Central memory CD8-positive, alpha-beta T cell (primary cell): Measurements from ENCODE around the gene IQSEC1.

Experiments used
- ATAC-seq: fragments of 150-1000 bp; cut with Tn5 transposase; replicated peaks from 2 replicates; pipeline ENCODE4 v1.10.0; 2022; ENCODE audit warnings: mild to moderate bottlenecking, moderate FRiP score, moderate number of reproducible peaks; ENCODE audit not compliant: poor library complexity, severe bottlenecking; ENCODE audit errors: extremely low read depth
- DNase-seq, 2 donors: peaks; one replicate each; pipeline ENCODE4 v3.0.0; 2021; ENCODE audit warnings: low spot score in 2 of 2
- H3K27ac Mint-ChIP-seq: one replicate; pipeline ENCODE4 v1.8.0; 2022; ENCODE audit warnings: low read depth, mild to moderate bottlenecking, moderate library complexity, mixed read lengths
- H3K27me3 Mint-ChIP-seq: one replicate; pipeline ENCODE4 v1.8.0; 2022; ENCODE audit warnings: mixed read lengths
- H3K36me3 Mint-ChIP-seq: one replicate; pipeline ENCODE4 v1.8.0; 2022; ENCODE audit warnings: mild to moderate bottlenecking, moderate library complexity, mixed read lengths; ENCODE audit not compliant: insufficient read depth
- H3K4me1 Mint-ChIP-seq: one replicate; pipeline ENCODE4 v1.8.0; 2022; ENCODE audit warnings: mixed read lengths
- H3K4me3 Mint-ChIP-seq: one replicate; pipeline ENCODE4 v1.8.0; 2022; ENCODE audit warnings: mild to moderate bottlenecking, moderate library complexity, mixed read lengths
- H3K9me3 Mint-ChIP-seq: one replicate; pipeline ENCODE4 v1.8.0; 2022; ENCODE audit warnings: mixed read lengths

IQSEC1 gene

GRCh38 chr3:12947504-12948369 is 125.5 kb downstream of the IQSEC1 start:
- peaks cover 58% of the 10 kb centered on the region for H3K4me1 Mint-ChIP-seq
- DNase-seq (no peak), ATAC-seq (no peak)
- peak overlapping the region; percentile 61 for H3K27ac Mint-ChIP-seq
- H3K9me3 Mint-ChIP-seq = no peaks in the 10 kb centered on the region
- peaks cover 15% of the 10 kb centered on the region for H3K36me3 Mint-ChIP-seq
- peak overlapping the region; percentile 23 for H3K4me3 Mint-ChIP-seq
- no peaks in the 10 kb centered on the region for H3K27me3 Mint-ChIP-seq

DNA sequence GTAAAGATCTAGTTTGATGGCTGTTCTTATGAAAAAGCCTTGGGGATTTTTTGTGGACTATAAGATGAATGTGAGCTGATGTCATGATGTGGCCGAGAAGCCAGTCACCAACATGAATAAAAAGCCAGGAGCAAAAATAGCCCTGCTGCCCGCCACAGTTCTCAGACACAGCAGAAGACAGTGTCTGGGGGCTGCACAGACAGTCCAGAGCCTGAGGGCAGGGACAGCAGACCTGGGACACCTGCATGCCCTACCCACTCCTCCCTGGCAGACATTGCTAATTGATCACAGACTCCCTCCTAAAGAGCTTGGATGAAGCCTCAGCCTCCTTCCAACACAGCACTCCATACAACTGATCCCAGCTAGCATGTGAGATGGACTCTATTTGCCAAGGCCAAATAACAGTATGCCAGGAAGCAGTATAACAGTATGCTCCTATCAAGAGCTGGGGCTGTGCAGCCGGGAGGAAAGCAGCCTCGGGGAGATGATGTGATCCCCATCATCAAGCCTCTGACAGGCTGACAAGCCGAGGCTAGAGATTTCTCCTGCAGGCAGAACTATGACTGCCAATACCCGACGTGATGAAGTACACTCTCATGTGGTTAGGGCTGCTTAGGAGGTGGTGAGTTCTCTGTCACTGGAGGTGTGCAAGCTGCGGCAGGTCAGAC is 126.4 kb downstream of the IQSEC1 start:
- H3K4me3 Mint-ChIP-seq = peak overlapping the region; percentile 23

DNA sequence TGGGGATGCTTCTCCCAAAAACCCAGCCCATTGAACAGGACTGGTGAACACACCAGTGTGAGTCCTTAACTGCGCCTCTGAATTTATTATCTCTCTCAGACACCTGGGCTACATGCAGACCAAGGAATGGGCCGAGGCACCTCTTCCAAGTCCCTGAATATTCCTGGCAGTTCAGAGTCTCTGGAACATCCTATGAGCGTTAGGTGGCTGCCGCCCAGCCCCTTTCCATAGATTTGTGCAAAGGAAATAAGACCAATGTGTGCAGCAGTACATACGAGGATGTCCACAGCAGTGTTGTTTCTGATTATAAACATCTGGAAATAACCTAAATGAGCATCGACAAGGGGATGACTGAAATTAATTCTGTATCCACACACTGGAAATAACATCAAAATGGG is 127.0 kb downstream of the IQSEC1 start:
- ATAC-seq = no peak
- Mint-ChIP-seq H3K4me3 (no peak overlapping the region), H3K27me3 (no peaks in the 10 kb centered on the region), H3K27ac (no peak overlapping the region), H3K36me3 (peaks cover 14% of the 10 kb centered on the region), H3K9me3 (no peaks in the 10 kb centered on the region), H3K4me1 (peaks cover 44% of the 10 kb centered on the region)
- no peak for DNase-seq

More for the DNA sequence above, 126.4 kb downstream of the IQSEC1 start:
- ATAC-seq (no peak), DNase-seq (no peak)
- H3K4me1 Mint-ChIP-seq = peaks cover 49% of the 10 kb centered on the region
- peaks cover 16% of the 10 kb centered on the region for H3K36me3 Mint-ChIP-seq
- no peaks in the 10 kb centered on the region for H3K9me3 Mint-ChIP-seq
- H3K27ac Mint-ChIP-seq = peak overlapping the region; percentile 61
- H3K27me3 Mint-ChIP-seq = no peaks in the 10 kb centered on the region

- DNase-seq (no peak), ATAC-seq (no peak)
- H3K4me1 Mint-ChIP-seq = peaks cover 44% of the 10 kb centered on the region
- no peak overlapping the region for H3K4me3 Mint-ChIP-seq
- no peaks in the 10 kb centered on the region for H3K27me3 Mint-ChIP-seq
- no peak overlapping the region for H3K27ac Mint-ChIP-seq
- H3K9me3 Mint-ChIP-seq = no peaks in the 10 kb centered on the region
- peaks cover 14% of the 10 kb centered on the region for H3K36me3 Mint-ChIP-seq
Observed at GRCh38 chr3:12944849-12945248, 128.4 kb downstream of the IQSEC1 start.

GRCh38 chr3:12944413-12944812 is 128.8 kb downstream of the IQSEC1 start:
- peaks cover 14% of the 10 kb centered on the region for H3K36me3 Mint-ChIP-seq
- no peak overlapping the region for H3K4me3 Mint-ChIP-seq
- peaks cover 44% of the 10 kb centered on the region for H3K4me1 Mint-ChIP-seq
- ATAC-seq = no peak
- H3K9me3 Mint-ChIP-seq = no peaks in the 10 kb centered on the region
- H3K27ac Mint-ChIP-seq = no peak overlapping the region
- no peak for DNase-seq
- H3K27me3 Mint-ChIP-seq = no peaks in the 10 kb centered on the region

- Mint-ChIP-seq H3K27me3 (no peaks in the 10 kb centered on the region), H3K4me3 (no peak overlapping the region), H3K27ac (no peak overlapping the region), H3K36me3 (peaks cover 21% of the 10 kb centered on the region), H3K9me3 (no peaks in the 10 kb centered on the region), H3K4me1 (peaks cover 34% of the 10 kb centered on the region)
- no peak for ATAC-seq
- no peak for DNase-seq
Observed at GRCh38 chr3:12943124-12944021, 129.9 kb downstream of the IQSEC1 start.

GRCh38 chr3:12941495-12942023 is 131.7 kb downstream of the IQSEC1 start:
- Mint-ChIP-seq H3K36me3 (peaks cover 27% of the 10 kb centered on the region), H3K9me3 (no peaks in the 10 kb centered on the region), H3K27me3 (no peaks in the 10 kb centered on the region), H3K4me1 (peaks cover 16% of the 10 kb centered on the region), H3K27ac (no peak overlapping the region), H3K4me3 (no peak overlapping the region)
- DNase-seq = no peak
- ATAC-seq = no peak

GRCh38 chr3:12940854-12941253 is 132.4 kb downstream of the IQSEC1 start:
- no peak overlapping the region for H3K4me3 Mint-ChIP-seq
- no peak overlapping the region for H3K27ac Mint-ChIP-seq
- no peaks in the 10 kb centered on the region for H3K27me3 Mint-ChIP-seq
- no peaks in the 10 kb centered on the region for H3K9me3 Mint-ChIP-seq
- ATAC-seq = no peak
- DNase-seq = no peak
- peaks cover 29% of the 10 kb centered on the region for H3K36me3 Mint-ChIP-seq
- peaks cover 10% of the 10 kb centered on the region for H3K4me1 Mint-ChIP-seq

- Mint-ChIP-seq H3K9me3 (no peaks in the 10 kb centered on the region), H3K4me1 (peaks cover 18% of the 10 kb centered on the region), H3K27me3 (no peaks in the 10 kb centered on the region), H3K4me3 (no peak overlapping the region), H3K27ac (peak overlapping the region; percentile 76), H3K36me3 (peaks cover 25% of the 10 kb centered on the region)
- ATAC-seq (no peak), DNase-seq (no peak)
Observed at GRCh38 chr3:12939137-12939536, 134.1 kb downstream of the IQSEC1 start.

DNA sequence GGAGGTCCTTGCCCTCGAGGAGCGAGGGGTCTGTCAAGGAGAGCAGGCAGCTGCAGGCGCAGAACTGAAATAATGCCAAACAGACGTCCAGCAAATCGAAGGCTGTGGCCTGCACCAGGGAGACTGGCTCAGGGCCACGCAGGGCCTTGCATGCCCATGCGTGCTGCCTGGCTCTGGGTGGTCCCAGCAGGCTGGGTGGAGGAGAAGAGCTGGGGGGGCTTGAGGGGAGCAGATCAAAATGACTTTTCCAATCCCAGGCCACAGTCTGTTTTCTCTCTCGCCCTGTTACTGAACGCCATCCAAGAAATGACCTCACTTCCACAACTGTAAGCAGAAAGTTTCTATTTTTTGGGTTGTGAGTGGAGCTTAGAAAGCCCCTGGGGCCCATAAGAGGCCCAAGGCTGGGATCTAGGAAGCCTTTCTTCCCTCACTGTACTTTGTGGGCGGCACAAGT is 134.9 kb downstream of the IQSEC1 start:
- H3K27ac Mint-ChIP-seq = no peak overlapping the region
- H3K9me3 Mint-ChIP-seq = no peaks in the 10 kb centered on the region
- H3K4me3 Mint-ChIP-seq = no peak overlapping the region
- H3K27me3 Mint-ChIP-seq = no peaks in the 10 kb centered on the region
- DNase-seq (no peak), ATAC-seq (no peak)
- peaks cover 22% of the 10 kb centered on the region for H3K4me1 Mint-ChIP-seq
- peaks cover 28% of the 10 kb centered on the region for H3K36me3 Mint-ChIP-seq

DNA sequence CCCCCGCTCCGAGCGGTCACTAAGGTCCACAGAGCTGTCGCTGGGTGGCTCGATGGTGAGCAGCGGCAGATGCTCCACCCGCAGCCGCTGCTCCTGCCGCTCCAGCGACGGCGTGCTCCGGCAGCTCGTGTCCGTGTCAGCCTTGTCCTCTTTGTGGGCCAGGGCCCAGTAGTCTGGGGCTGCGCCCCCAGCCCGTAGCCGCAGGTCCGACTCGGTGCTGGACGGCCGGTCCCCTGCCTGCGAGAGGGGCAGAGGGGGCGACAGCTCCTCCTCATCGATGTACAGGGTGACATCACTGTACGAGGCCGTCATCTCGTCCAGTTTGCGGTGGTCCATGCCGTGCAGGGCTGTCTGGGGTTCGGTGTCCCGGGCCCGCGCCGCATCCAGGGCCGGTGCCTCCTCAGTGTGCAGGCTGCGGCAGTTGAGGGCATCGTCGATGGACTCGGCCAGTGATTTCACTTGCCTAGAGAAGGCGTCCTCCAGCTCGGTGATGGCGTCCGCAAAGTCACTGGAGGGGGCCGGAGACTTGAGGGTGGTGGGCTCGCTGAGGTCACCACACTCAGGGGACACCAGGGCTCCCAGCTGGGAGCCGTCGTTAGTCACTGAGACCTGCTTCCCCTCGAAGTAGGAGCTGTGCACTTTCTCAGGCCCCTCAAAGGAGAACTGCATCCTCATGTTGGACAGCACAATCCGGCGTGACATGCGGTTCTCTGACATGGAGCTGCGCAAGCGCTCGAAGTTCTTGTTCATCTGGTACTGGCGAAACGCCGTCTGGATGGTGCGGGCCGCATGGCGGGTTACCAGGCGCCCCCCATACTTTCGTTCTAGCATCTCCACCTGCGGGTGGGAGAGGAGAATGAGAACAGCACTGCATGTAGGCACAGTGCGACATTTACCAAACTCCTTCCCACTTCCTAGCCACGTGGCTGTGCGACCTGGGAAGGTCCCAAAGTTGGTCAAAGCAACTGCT is 137.1 kb downstream of the IQSEC1 start:
- no peak overlapping the region for H3K27ac Mint-ChIP-seq
- ATAC-seq = no peak
- H3K36me3 Mint-ChIP-seq = peaks cover 26% of the 10 kb centered on the region
- H3K27me3 Mint-ChIP-seq = no peaks in the 10 kb centered on the region
- peaks cover 31% of the 10 kb centered on the region for H3K4me1 Mint-ChIP-seq
- no peaks in the 10 kb centered on the region for H3K9me3 Mint-ChIP-seq
- H3K4me3 Mint-ChIP-seq = no peak overlapping the region
- no peak for DNase-seq
